Measurements from ENCODE around the gene OTC.

DNA sequence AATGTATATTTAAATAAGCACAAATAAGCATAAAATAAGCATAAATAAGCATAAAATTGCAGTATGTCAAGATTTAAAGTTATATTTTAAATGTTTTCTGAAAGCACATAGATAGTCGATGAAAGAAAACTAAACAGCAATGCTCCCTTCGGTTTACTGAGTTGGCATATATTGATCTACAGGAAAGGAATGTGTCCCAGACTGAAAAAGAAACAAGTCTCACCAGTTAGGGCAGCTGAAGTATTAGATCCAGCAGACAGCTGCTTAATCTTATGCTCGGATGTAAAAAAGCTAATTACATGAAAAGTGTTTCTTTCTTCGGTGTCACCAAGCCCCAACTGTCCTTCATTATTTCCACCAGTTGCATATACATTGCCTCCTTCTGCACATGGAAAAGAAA is 33.8 kb upstream of the OTC start:
- TF ChIP-seq, protein P1, sequence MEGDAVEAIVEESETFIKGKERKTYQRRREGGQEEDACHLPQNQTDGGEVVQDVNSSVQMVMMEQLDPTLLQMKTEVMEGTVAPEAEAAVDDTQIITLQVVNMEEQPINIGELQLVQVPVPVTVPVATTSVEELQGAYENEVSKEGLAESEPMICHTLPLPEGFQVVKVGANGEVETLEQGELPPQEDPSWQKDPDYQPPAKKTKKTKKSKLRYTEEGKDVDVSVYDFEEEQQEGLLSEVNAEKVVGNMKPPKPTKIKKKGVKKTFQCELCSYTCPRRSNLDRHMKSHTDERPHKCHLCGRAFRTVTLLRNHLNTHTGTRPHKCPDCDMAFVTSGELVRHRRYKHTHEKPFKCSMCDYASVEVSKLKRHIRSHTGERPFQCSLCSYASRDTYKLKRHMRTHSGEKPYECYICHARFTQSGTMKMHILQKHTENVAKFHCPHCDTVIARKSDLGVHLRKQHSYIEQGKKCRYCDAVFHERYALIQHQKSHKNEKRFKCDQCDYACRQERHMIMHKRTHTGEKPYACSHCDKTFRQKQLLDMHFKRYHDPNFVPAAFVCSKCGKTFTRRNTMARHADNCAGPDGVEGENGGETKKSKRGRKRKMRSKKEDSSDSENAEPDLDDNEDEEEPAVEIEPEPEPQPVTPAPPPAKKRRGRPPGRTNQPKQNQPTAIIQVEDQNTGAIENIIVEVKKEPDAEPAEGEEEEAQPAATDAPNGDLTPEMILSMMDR (IDR thresholded peaks at IDR 0.05; ENCODE audit: poor library complexity, severe bottlenecking), result no peak
- TF ChIP-seq RAD21 (conservative IDR thresholded peaks at IDR 0.05) (no peak), EZH2 (IDR thresholded peaks at IDR 0.05; ENCODE audit: borderline replicate concordance, insufficient read depth, low read length, poor library complexity, severe bottlenecking) (no peak), POLR2AphosphoS5 (IDR thresholded peaks at IDR 0.05) (no peak), EP300 (conservative IDR thresholded peaks at IDR 0.05; ENCODE audit: poor library complexity, severe bottlenecking) (no peak), SMC3 (conservative IDR thresholded peaks at IDR 0.05; ENCODE audit: poor library complexity) (no peak), MXI1 (conservative IDR thresholded peaks at IDR 0.05; ENCODE audit: poor library complexity, severe bottlenecking) (no peak)
- TF ChIP-seq, protein P2, sequence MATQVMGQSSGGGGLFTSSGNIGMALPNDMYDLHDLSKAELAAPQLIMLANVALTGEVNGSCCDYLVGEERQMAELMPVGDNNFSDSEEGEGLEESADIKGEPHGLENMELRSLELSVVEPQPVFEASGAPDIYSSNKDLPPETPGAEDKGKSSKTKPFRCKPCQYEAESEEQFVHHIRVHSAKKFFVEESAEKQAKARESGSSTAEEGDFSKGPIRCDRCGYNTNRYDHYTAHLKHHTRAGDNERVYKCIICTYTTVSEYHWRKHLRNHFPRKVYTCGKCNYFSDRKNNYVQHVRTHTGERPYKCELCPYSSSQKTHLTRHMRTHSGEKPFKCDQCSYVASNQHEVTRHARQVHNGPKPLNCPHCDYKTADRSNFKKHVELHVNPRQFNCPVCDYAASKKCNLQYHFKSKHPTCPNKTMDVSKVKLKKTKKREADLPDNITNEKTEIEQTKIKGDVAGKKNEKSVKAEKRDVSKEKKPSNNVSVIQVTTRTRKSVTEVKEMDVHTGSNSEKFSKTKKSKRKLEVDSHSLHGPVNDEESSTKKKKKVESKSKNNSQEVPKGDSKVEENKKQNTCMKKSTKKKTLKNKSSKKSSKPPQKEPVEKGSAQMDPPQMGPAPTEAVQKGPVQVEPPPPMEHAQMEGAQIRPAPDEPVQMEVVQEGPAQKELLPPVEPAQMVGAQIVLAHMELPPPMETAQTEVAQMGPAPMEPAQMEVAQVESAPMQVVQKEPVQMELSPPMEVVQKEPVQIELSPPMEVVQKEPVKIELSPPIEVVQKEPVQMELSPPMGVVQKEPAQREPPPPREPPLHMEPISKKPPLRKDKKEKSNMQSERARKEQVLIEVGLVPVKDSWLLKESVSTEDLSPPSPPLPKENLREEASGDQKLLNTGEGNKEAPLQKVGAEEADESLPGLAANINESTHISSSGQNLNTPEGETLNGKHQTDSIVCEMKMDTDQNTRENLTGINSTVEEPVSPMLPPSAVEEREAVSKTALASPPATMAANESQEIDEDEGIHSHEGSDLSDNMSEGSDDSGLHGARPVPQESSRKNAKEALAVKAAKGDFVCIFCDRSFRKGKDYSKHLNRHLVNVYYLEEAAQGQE (IDR thresholded peaks at IDR 0.05; ENCODE audit: borderline replicate concordance), result no peak
